Neural cell (in vitro differentiated cells): ENCODE measurements around the gene LMO3. TPM values are rescaled to one million over a fixed set of nuclear protein-coding genes. Genes with fewer than 3 reads are reported as not detected.
"Not testable (repeated sequence)": the region's sequence is repeated elsewhere in the genome, so short reads cannot be mapped to it uniquely, and the experiment has no call there.

Experiments
- H2AFZ ChIP-seq: fragments of 200-600, 300-800 bp; sonication (generic), shearing (Covaris generic); 2 replicates; pipeline ENCODE4 v1.6.0; 2014; ENCODE audit warnings: low read depth, mild to moderate bottlenecking, antibody characterized with exemption, low read length, moderate library complexity
- H3F3A ChIP-seq: fragments of 200-600 bp; shearing (Covaris generic); 2 replicates; pipeline ENCODE4 v1.6.1; 2016; ENCODE audit warnings: mild to moderate bottlenecking, moderate library complexity, mixed read lengths, antibody characterized with exemption, low read length; ENCODE audit not compliant: insufficient read depth, poor library complexity, severe bottlenecking
- H3K27ac ChIP-seq: fragments of 200-600, 300-800 bp; sonication (generic), shearing (Covaris generic); 2 replicates; pipeline ENCODE4 v1.5.1; 2014; ENCODE audit warnings: mild to moderate bottlenecking, low read length, moderate library complexity
- H3K27me3 ChIP-seq: fragments of 300-800, 200-600 bp; sonication (generic), shearing (Covaris generic); 2 replicates; pipeline ENCODE4 v1.6.0; 2014; ENCODE audit warnings: mild to moderate bottlenecking, low read depth, low read length, moderate library complexity; ENCODE audit not compliant: insufficient read depth
- H3K36me3 ChIP-seq: fragments of 300-800, 200-600 bp; sonication (generic), shearing (Covaris generic); 2 replicates; pipeline ENCODE4 v1.5.1; 2014; ENCODE audit warnings: mild to moderate bottlenecking, antibody characterized with exemption, low read length, moderate library complexity; ENCODE audit not compliant: insufficient read depth
- H3K4me2 ChIP-seq: fragments of 300-800, 200-600 bp; sonication (generic), shearing (Covaris generic); 2 replicates; pipeline ENCODE4 v1.6.0; 2014; ENCODE audit warnings: mild to moderate bottlenecking, low read length
- H3K4me3 ChIP-seq: fragments of 300-800, 200-600 bp; sonication (generic), shearing (Covaris generic); 2 replicates; pipeline ENCODE4 v1.5.1; 2014; ENCODE audit warnings: mild to moderate bottlenecking, low read length, moderate library complexity
- H3K79me2 ChIP-seq: fragments of 200-600 bp; shearing (Covaris generic); replicated peaks from 2 replicates; pipeline ENCODE4 v1.6.0; 2014; ENCODE audit warnings: mild to moderate bottlenecking, low read length, moderate library complexity; ENCODE audit not compliant: insufficient read depth
- H3K9ac ChIP-seq: fragments of 300-800, 200-600 bp; sonication (generic), shearing (Covaris generic); 2 replicates; pipeline ENCODE4 v1.6.1; 2016; ENCODE audit warnings: mild to moderate bottlenecking, low read length, mixed read lengths
- H3K9me2 ChIP-seq: fragments of 200-600 bp; shearing (Covaris generic); 2 replicates; pipeline ENCODE4 v1.6.1; 2016; ENCODE audit warnings: mild to moderate bottlenecking, low read length, mixed read lengths; ENCODE audit not compliant: insufficient read depth
- H3K9me3 ChIP-seq: fragments of 200-600, 300-800 bp; sonication (generic), shearing (Covaris generic); 2 replicates; pipeline ENCODE4 v1.6.1; 2016; ENCODE audit warnings: mild to moderate bottlenecking, mixed run types, low read length, moderate library complexity, mixed read lengths
- H4K20me1 ChIP-seq: fragments of 200-600 bp; shearing (Covaris generic); 2 replicates; pipeline ENCODE4 v1.6.1; 2016; ENCODE audit warnings: mild to moderate bottlenecking, mixed run types; ENCODE audit not compliant: insufficient read depth
- EP300 ChIP-seq: fragments of 450-650 bp; conservative IDR thresholded peaks from 2 replicates; pipeline ENCODE4 v1.6.1; 2014; ENCODE audit warnings: antibody characterized with exemption, mild to moderate bottlenecking, moderate library complexity; ENCODE audit not compliant: poor library complexity, severe bottlenecking
- EZH2 ChIP-seq: fragments of 200-600, 300-800 bp; shearing (Covaris generic), sonication (generic); IDR thresholded peaks from 2 replicates; pipeline ENCODE4 v1.6.1; 2014; ENCODE audit warnings: antibody characterized with exemption, low read length, borderline replicate concordance, mild to moderate bottlenecking; ENCODE audit not compliant: insufficient read depth, poor library complexity, severe bottlenecking
- MXI1 ChIP-seq: fragments of 450-650 bp; conservative IDR thresholded peaks from 2 replicates; pipeline ENCODE4 v1.6.1; 2014; ENCODE audit warnings: antibody characterized with exemption, mild to moderate bottlenecking; ENCODE audit not compliant: poor library complexity, severe bottlenecking
- POLR2AphosphoS5 ChIP-seq: IDR thresholded peaks from 2 replicates; pipeline ENCODE4 v1.6.1; 2012
- RAD21 ChIP-seq: fragments of 450-650 bp; conservative IDR thresholded peaks from 2 replicates; pipeline ENCODE4 v1.6.1; 2014; ENCODE audit warnings: antibody characterized with exemption, mild to moderate bottlenecking, moderate library complexity
- REST ChIP-seq: IDR thresholded peaks from 2 replicates; pipeline ENCODE4 v1.6.1; 2012; ENCODE audit warnings: borderline replicate concordance
- SMC3 ChIP-seq: fragments of 450-650 bp; conservative IDR thresholded peaks from 2 replicates; pipeline ENCODE4 v1.6.1; 2014; ENCODE audit warnings: antibody characterized with exemption, mild to moderate bottlenecking, moderate library complexity; ENCODE audit not compliant: poor library complexity
- TAF1 ChIP-seq: IDR thresholded peaks from 2 replicates; pipeline ENCODE4 v1.6.1; 2012; ENCODE audit warnings: low read depth
- polyA plus RNA-seq: library from polyadenylated mRNA; depleted of rRNA; stranded (reverse); fragments of >200 nt; gene quantifications from 2 replicates; pipeline ENCODE4 v1.2.3, GENCODE V29; 2014
- TF ChIP-seq, protein P1 (sequence below): fragments of 450-650 bp; IDR thresholded peaks from 2 replicates; pipeline ENCODE4 v1.5.1; 2014; ENCODE audit warnings: antibody characterized with exemption, mild to moderate bottlenecking, moderate library complexity; ENCODE audit not compliant: poor library complexity, severe bottlenecking

The LMO3 gene
- polyA plus RNA-seq, 1 donor from 2014 or later: 42.8 TPM

DNA sequence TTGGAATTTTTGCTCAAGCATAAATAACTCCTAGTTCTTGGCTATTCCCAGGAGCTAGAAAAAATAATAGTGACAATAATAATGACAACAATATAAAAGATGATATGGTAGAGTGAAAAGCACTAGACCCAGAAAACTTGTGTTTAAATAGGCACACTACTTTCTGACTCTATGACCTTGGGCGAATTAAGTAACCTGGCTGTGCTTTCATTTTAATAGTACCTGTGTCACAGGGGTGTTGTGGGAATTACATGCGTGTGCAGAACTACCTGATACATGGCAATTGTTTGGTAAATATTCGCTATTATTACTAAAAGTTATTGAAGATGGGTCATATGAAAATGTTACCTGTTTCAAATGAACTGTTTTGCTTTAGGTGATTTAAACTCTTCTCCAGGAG, 60.1 kb downstream of the LMO3 start:
- H3K9ac ChIP-seq: no peak overlapping the region
- no peaks in the 10 kb centered on the region for H3F3A ChIP-seq
- no peak overlapping the region for H3K27ac ChIP-seq
- TF ChIP-seq MXI1 (no peak), POLR2AphosphoS5 (no peak), EP300 (no peak), SMC3 (no peak), REST (no peak), EZH2 (no peak), RAD21 (no peak), TAF1 (no peak)
- TF ChIP-seq, protein P1, sequence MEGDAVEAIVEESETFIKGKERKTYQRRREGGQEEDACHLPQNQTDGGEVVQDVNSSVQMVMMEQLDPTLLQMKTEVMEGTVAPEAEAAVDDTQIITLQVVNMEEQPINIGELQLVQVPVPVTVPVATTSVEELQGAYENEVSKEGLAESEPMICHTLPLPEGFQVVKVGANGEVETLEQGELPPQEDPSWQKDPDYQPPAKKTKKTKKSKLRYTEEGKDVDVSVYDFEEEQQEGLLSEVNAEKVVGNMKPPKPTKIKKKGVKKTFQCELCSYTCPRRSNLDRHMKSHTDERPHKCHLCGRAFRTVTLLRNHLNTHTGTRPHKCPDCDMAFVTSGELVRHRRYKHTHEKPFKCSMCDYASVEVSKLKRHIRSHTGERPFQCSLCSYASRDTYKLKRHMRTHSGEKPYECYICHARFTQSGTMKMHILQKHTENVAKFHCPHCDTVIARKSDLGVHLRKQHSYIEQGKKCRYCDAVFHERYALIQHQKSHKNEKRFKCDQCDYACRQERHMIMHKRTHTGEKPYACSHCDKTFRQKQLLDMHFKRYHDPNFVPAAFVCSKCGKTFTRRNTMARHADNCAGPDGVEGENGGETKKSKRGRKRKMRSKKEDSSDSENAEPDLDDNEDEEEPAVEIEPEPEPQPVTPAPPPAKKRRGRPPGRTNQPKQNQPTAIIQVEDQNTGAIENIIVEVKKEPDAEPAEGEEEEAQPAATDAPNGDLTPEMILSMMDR: no peak
- H3K4me2 ChIP-seq: no peak overlapping the region
- no peak overlapping the region for H3K4me3 ChIP-seq
- H3K79me2 ChIP-seq: no peaks in the 10 kb centered on the region
- H3K9me2 ChIP-seq: no peaks in the 10 kb centered on the region
- H3K36me3 ChIP-seq: no peaks in the 10 kb centered on the region
- H3K27me3 ChIP-seq: no peaks in the 10 kb centered on the region
- H3K9me3 ChIP-seq: no peaks in the 10 kb centered on the region
- no peak overlapping the region for H2AFZ ChIP-seq
- no peaks in the 10 kb centered on the region for H4K20me1 ChIP-seq

GRCh38 chr12:16542586-16542985, 63.4 kb downstream of the LMO3 start:
- no peaks in the 10 kb centered on the region for H3K9me2 ChIP-seq
- H3K9me3 ChIP-seq: no peaks in the 10 kb centered on the region
- no peak overlapping the region for H3K4me3 ChIP-seq
- no peak overlapping the region for H2AFZ ChIP-seq
- H3K27ac ChIP-seq: no peak overlapping the region
- H4K20me1 ChIP-seq: no peaks in the 10 kb centered on the region
- no peaks in the 10 kb centered on the region for H3K36me3 ChIP-seq
- no peak overlapping the region for H3K4me2 ChIP-seq
- no peaks in the 10 kb centered on the region for H3F3A ChIP-seq
- no peaks in the 10 kb centered on the region for H3K79me2 ChIP-seq
- TF ChIP-seq REST (no peak), EZH2 (no peak), EP300 (no peak), POLR2AphosphoS5 (no peak), MXI1 (no peak), TAF1 (no peak), SMC3 (no peak), RAD21 (no peak)
- TF ChIP-seq, protein P1: no peak
- no peaks in the 10 kb centered on the region for H3K27me3 ChIP-seq
- H3K9ac ChIP-seq: no peak overlapping the region

GRCh38 chr12:16537652-16538051, 68.3 kb downstream of the LMO3 start:
- H3K9me3 ChIP-seq, H3K79me2 ChIP-seq, H3K9ac ChIP-seq, H2AFZ ChIP-seq, H3K27ac ChIP-seq, H3K4me2 ChIP-seq, H3K36me3 ChIP-seq, H3K27me3 ChIP-seq, H3K9me2 ChIP-seq, H3K4me3 ChIP-seq, H4K20me1 ChIP-seq, H3F3A ChIP-seq: not testable (repeated sequence)
